KG1 (cell line): ENCODE results near the gene PPM1H.
"Not testable (repeated sequence)": the region's sequence is repeated elsewhere in the genome, so short reads cannot be mapped to it uniquely, and the experiment has no call there.

Experiments
- DNase-seq: peaks from one replicate; lab custom pipeline; 2025; lab: John Stamatoyannopoulos, UW

PPM1H gene

DNA sequence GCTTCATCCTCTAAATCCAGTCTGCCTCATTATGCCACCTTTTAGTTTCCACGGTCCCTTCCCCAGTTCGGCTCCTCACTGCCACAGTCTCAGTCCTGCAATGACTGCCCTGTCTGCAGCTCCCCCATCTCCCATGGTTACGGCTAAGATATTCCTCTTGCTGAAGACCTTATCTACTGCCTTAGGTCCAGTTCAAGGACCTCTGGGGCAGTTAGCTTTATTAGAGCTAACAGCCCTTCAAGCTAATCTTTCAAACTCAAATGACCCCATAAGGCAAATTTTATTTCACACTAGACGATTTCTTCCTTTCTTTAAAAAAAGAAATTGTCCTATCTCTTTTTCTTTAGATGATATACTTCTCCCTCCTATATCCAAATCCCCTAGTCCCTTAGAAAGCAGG is 253.6 kb downstream of the PPM1H start:
- DNase-seq: no peak

DNA sequence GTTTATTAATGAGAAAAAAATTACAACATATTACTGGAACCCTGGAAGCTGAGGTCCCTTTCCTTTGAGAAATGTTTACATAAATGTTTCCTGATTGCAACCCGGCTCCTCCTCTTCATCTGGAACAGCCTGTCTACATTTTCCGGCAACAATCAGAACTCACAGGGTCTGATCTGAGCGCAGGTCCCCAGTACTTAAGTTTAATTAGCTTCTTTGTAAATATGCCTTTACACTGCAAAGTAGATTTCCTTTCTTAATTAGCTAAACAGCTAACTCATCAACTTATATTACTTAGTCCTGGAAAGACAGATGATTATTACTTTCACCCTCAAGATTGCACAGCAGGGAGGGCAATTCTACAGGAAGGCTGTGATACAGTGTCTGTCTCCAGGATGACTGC is 255.3 kb downstream of the PPM1H start:
- DNase-seq: no peak

DNA sequence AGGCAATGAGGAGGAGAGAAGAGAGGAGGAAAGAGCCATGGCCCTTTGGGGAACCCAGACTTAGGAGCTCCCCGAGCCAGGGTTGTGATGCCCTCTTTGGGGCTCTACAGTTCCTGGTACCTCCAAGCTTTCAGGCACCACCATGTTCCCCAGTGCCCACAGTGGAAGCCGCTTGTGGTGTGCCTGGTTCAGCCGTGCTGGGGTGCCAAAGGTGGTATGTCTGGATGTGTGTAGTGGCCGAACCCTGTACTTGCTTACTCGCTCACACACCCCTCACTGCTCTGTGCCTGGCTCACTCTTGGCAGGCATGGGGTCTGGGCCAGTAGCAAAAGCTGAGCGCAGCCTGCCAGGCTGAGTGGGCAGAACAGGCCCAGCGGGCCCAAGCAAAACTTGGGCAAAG is 257.6 kb downstream of the PPM1H start:
- DNase-seq: no peak

DNA sequence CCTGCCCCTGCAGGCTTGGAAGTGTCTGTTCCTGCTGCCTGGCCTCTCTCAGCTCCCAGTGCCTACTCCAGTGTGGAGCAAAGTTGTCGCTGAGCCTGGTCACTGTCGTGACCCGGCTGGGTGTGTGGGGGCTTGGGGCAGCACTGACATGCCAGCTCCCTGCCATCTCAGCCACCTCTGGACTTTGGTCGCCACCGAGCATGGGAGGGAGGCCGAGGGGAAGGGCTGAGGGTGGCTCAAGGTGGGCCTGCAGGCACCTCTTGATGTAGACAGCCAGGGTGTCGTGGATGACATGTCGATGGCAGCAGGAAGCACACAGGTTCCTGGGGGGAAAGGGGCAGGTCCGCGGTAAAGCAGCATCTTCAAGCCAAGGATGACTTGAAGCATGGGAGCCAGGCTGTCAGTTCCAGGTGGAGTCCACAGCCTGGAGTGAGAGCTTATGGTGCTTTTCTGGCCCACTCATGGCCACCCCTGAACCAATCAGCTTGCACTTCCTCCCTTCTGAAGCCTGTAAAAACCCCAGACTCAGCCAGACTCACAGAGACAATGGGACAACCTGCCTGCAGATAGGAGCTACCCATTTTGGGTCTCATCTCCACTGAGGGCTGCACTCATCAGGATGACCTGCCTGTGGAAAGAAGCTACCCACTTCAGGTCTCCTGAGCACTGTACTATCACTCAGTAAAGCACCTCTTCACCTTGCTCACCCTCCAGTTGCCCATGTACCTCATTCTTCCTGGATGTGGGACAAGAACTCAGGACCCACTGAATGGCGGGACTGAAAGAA is 258.2 kb downstream of the PPM1H start:
- no peak for DNase-seq

DNA sequence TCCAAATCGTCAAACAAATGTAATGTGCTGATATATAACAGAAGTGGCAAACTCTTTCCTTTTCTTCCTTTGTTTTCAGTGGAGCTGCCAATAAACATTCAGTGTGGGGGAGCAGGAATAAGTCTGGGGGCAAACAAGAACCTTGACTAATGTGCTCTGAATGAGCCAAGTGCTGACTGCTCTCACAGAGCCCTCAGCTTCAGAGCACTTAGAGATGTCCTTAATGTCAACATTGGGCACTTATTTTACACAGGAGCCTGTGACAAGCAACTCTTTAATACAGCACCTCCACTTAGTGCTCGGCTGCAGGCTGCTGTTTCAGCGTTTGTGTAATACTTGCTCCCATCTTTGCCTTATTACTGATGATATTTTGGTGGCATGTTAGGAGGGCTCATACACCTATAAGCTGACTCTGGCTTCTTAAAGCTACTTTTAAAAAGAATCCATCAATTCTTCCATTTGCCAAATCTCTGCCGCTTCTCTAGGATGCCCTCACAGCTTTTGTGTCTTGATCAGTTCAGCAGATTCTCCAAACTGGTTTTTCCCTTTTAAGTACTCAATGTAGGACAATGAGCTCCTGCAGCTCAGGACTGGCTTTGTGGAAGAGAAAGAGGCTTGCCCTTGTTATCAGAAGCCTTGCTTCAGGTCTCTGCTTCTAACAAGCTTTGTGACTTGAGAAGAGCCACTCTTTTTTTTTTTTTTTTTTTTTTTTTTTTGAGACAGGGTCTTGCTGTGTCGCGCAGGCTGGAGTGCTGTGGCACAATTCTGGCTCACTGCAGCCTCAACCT is 261.7 kb downstream of the PPM1H start:
- DNase-seq: no peak

DNA sequence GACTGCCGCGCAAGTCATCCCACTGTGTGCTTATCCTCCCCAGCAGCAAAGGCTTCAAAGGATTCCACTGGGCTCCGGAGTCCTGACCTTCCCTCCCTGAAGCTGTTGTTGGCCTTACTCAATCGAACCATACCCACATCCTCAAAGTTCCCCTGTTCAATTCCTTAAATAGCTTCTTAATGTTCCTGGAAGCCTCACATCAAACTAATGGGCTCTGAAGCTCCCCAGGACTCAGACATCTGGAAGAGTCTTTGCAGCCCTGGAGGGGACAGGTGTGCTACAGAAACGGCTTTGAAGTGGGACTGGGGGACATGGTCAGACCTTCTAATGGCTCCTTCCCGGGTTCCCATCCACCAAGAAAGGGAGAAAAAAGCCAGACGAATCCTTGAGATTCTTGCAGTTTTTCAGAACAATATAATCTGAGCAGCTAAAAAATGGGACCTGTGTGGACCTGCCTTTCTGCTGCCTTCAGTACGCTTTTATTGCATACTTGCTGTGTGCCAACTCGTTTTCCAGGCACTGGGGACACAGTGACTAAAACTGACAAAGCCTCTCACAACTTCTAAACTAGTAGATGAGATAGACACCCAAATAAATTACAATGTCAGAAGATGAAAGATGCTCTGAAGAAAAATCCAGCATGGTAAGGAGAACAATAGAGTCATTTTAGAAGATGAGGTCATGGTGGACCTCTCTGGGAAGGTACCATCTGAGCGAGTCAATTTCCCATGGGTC is 263.8 kb downstream of the PPM1H start:
- DNase-seq: no peak

DNA sequence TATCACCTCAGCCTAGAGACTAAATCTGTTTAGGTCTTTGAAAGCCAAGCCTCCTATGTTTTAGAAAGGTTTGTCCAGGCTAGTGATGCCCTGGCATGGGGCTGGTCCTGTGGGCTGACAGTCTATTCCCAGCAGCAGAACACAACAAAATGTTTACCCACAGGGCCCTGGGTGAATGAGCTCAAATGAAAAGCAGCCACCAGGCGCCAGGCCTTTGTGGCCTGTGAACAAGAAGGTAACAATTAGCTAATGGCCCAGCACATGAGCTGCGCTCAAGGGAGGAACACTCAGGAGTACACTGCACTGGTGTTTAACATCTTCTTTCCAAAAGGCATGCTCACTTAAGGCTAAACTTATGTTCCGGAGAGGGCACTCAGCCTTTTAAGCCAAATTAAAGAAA is 266.2 kb downstream of the PPM1H start:
- no peak for DNase-seq

DNA sequence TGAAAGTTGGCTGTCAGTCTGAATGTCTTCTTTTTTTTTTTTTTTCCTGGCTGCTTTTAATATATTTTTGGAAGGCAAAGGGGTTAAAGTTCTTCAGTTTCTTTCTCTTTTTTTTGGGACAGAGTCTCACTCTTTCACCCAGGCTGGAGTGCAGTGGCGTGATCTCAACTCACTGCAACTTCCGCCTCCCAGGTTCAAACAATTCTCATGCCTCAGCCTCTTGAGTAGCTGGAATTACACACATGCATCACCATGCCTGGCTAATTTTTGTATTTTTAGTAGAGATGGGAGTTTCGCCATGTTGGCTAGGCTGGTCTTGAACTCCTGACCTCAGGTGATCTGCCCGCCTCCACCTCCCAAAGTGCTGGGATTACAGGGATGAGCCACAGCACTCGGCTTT is 270.0 kb downstream of the PPM1H start:
- DNase-seq: not testable (repeated sequence)

DNA sequence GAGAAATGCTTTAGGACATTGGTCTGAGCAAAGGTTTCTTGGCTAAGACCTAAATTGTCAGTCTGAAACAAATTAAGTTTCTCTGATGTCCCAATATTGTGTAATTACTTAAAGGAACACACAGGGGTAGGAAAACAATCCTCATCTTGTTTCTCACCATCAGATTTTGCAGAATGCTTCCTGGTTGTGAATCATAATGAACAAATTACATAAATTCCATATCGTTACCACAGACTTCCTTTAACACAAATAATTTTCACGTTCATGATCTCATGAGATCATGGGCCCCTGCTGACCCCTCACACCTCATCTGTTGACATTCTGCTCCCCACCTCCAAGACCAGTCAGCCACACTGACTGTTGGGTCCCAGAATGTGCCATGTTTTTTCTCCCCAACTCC is 274.2 kb downstream of the PPM1H start:
- no peak for DNase-seq

DNA sequence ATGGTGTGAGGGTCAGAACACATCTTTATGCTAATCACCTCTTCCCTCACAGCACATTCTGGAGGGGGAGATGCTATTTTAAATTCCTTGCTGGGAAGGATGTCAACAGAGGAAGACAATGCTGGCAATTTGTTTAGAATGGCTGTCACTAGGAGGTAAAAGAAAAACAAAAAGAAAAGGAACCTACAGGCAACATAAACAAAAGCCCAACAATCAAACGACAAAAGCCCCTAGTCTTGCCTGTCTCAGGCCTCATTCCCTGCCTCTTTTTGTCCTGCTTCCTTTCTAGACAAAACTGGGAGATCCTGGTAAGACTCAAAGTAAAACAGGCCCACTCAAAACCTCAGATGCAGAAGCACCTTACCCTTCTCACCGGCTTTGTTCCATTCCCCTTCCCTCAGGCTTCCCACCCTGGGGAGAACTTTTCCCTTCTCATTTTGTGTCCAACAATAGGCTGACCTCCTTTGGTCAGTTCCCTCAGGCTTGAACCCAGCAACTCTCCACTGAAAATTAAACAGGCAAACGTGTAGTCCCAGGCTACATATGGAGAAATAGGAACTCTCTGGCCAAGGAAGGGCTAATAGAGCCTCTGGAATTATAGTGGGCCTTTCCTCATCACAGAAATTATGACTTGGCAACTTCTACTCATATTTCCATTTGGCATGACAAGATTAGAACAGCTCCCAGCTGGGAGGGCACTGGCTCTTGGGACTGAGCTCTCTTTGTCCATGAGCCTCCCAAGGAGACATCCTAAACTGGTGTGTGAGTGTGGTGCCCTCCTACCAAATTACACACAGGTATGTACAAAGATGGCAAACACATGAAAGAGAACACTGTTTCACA is 275.3 kb downstream of the PPM1H start:
- DNase-seq: no peak

DNA sequence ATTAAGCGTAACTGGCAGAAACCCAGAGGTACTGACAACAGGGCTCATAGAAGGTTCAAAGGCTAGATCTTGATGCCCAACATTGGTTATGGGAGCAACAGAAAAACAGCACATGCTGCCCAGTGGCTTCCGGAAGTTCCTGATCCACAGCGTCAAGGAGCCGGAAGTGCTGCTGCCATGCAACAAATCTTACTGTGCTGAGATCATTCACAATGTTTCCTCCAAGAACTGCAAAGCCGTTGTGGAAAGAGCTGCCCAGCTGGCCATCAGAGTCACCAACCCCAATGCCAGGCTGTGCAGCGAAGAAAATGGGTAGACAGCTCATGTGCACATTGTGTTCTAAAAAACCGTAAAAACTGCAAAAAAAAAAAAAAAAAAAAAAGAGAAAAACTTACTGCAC is 276.0 kb downstream of the PPM1H start:
- DNase-seq: no peak

DNA sequence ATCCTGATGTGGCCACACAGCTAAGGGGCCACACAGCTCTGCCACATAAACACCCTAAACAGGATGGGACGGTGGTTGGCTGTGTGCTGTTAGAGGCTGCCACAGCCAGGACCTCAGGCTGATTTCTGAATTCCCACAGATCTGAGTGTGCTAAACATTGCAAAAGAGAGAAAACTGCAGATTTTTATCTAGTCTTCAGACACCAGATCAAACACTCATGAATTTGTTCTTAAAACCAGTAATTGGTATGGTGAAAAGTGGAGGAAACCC is 277.7 kb downstream of the PPM1H start:
- DNase-seq: no peak

DNA sequence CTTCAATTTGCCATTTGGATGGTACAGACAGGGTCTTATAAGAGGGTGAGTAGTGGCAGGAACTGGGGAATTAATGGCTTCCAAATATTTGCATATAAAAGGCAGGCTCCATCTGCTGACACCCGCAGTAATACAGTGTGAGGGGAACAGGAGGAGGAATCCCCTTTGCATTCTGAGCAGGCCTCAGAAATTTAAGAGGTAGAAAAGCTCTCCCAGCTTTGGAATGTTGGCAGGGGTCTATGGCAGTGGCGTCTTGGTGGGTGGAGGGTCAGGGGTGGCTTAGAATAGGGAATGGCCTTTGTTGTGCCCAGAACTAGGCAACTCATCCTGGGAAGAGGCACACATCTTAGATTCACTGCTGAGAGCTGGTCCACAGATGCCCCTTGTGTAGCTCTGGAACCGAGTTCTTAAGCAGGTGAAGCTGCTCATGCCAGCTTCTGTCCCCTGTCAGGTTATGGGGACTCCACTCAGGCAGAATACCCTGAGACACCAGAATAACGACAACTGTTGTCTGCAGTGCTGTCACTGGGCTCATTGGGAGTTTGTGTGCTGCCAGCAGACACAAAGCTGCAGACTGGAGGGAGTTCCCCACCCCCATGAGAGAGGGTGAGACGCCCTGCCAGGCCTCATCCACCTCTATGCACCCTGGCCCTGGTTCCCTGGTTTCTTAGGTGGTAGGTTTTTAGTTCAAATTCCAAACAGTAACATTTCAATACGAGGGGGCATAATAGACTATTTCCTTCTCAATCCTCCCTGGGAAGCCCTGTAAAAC is 278.2 kb downstream of the PPM1H start:
- DNase-seq: no peak

DNA sequence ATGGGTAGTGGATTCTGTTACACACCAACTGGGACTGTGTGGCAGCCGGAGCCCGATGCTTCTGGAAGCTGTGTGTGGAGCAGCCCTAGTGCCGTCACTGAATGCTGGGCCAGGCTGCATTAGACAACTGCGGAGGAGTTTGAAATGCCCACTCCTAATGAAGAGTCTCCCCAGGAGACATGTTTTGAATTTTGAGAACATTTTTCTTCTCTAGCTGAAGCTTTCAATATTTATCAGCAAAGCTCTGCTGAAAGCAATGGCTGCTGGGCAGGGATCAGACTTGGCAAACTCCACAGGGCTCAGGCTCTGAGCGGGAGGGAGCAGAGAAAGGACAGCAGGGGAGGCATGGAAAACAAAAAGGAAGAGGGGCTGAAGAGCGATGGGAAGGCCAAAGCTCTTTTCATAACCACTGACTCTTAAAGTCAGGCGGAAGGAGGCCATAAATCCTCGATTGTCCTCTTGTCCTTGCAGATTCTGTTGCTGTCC is 279.2 kb downstream of the PPM1H start:
- DNase-seq: no peak

DNA sequence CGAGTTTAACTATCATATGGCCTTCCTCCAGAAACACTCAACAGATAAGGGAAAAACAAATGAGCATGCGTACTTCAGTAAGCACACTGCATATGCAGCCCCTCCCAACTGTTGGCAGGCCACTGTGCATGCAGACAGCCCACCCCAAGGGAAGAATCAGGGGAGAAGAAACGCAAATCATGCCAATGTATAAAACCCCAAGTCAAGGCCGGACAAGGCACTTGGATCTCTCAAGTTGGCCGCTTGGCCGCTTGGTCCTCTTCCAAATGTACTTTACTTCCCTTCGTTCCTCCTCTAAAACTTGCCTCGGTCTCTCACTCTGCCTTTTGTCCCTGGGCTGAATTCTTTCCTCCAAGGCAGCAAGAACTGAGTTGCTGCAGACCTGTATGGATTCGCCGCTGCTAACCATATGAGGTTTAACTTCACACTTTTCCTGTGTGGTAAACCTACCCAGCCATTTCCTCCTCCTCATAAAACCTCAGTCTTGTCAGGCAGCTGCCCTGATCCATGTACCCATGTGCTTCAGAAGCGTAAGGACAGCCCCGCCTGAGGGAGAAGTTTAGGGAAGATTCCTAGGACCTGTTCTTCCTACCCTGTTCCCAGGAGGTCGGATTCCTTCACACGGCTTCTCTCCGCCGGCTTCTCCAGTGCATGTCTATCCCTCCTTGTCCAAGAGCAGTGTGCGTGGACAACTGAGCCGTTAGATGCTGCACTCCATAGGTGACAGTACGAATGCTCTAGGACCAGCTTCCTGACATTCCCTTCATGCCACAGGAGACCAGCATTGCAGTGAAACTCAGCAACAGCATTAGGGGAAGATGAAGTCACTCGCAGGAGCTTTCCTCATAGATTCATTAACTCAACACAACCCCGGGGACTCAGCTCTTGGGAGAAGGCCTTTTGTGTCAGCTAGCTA is 280.4 kb downstream of the PPM1H start:
- no peak for DNase-seq

DNA sequence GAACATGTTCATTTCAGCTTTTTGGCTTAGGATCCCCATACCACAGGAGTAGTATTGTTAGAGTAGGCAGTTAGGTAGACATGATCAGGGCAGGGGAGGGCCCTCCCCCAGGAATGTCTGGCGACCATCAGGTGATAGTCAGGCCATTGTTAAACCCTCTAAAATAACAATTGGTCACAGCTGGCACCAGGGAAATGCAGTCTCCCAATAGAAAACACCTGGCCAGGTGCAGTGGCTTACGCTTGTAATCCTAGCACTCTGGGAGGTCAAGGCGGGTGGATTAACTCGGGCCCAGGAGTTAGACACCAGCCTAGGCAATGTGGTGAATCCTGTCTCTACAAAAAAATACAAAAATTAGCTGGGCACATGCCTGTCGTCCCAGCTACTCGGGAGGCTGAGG is 281.2 kb downstream of the PPM1H start:
- no peak for DNase-seq

DNA sequence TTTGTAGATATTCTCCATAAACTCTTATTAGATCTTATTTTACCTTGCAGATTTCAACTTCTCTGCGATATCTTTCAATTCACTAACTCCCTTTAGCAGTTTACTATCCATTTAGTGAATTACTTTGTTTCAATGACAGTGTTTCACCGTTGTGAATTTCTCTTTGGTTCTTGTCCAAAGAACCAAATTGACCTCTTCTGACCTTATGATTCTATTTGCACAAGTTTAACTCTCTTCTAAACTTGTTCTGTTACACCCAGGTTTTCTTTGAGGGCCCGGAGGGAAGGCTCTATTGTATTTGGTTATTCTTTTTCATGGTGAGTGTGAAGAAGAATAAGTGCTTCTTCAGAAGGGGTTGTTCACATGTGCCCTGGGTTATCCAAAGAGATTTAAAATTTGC is 281.6 kb downstream of the PPM1H start:
- DNase-seq: no peak

DNA sequence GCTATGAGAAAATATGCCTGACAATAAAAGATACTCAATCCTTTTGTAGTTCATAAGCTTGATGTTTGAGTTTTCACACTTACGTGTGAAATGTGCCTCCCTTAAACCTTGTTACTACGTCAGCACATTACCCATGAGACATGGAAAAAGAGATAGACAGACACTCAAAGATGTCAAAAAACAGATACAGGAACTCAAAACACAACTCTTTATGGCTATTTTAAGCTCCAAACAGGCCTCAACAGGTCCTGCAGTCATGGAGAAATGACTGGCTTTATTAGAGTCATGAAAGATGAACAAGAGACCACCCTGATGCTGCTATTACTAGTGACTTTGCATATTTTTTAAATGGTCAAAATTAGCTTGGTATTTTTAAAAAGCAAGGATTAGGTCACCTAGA is 283.8 kb downstream of the PPM1H start:
- no peak for DNase-seq

DNA sequence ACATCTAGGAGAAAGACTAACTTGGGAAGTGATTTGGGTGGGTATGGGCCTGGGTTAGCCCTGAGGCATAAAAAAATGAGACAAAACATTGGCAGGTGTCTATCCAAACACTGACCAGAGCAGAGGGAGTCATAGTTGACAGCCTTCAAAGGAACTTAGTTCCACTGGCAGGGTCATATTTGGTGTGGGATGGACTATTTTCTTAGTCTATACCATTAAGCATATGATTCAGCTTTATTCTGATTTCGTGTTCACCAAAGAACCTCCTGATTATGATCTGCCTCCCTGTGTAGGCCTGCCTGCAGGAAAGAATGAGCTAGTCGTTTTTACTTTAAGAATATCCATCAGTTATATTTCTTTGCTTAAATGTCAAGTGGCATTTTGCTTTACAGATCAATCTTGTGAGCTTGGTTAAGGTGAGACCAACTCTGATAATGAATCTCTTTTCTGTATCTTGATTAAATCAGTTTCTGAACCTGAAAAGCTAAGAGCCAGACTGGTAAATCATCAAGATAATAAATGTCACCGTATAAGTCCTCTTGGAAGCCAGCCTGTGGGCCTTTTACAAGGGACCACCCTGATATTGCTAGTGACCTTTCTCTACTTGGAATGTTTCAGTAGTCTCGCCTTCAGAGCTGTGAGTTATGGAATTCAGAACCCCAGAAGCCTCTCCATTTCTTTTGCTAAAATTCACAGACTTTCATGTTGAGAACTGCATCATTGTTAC is 285.4 kb downstream of the PPM1H start:
- no peak for DNase-seq

DNA sequence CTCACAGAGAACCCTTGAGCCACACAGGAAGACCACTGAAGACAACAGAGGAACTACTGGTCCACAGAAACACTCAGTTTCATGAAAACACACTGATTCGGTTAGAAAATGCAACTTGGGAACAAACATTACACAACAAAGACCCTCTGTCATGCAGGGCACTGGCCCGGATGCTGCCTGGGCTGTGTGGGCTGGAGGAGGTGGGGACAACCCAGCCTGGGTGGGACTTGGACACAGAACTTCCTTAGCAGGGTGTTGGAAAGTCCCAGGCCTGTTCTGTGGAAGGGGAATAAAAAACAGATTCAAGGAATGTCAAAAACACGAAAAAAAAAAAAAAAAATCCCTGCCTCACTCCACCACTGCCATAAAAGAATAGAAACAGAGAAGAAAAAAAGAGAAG is 287.4 kb downstream of the PPM1H start:
- no peak for DNase-seq
